HPDE6-E6E7 (cell line): Measurements from ENCODE around the gene DHX30.

Experiments used
- DNase-seq: peaks from one replicate; pipeline ENCODE4 v3.0.0; 2011; ENCODE audit warnings: missing footprints; ENCODE audit errors: extremely low spot score

DHX30 gene

DNA sequence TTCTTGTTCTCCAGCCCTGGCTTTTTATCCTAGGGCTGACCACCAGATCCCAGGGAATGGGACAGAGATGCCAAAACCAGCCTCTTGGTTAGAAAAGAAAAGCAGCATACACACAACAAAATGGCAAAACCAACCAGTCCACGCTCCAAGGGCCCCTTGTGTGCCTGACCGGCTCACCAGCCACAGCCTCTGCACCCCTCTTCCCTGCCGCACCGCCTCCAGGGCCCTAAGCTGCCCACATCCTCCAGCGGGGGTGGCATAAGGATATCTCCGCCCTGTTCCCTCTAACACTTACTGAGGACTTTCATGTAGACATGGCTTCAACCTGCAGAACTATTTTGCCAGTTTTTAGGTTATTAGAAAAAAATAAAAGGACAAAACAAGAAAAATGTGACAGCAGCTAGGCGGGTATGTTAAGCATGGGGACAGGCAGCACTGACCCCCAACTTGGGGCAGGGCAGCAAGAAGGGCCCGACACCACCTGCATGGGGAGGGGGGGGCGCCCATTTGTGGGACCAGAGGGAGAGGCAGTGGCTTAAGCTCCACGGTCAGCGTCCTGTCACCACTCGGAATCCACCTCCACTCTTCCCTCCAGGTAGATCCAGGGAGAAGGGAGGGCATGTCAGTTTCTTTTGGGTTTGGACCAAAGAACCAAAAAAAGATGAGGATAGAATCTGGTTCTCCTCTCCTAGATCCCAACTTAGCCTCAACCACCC, 49.1 kb downstream of the DHX30 start:
- no peak for DNase-seq

DNA sequence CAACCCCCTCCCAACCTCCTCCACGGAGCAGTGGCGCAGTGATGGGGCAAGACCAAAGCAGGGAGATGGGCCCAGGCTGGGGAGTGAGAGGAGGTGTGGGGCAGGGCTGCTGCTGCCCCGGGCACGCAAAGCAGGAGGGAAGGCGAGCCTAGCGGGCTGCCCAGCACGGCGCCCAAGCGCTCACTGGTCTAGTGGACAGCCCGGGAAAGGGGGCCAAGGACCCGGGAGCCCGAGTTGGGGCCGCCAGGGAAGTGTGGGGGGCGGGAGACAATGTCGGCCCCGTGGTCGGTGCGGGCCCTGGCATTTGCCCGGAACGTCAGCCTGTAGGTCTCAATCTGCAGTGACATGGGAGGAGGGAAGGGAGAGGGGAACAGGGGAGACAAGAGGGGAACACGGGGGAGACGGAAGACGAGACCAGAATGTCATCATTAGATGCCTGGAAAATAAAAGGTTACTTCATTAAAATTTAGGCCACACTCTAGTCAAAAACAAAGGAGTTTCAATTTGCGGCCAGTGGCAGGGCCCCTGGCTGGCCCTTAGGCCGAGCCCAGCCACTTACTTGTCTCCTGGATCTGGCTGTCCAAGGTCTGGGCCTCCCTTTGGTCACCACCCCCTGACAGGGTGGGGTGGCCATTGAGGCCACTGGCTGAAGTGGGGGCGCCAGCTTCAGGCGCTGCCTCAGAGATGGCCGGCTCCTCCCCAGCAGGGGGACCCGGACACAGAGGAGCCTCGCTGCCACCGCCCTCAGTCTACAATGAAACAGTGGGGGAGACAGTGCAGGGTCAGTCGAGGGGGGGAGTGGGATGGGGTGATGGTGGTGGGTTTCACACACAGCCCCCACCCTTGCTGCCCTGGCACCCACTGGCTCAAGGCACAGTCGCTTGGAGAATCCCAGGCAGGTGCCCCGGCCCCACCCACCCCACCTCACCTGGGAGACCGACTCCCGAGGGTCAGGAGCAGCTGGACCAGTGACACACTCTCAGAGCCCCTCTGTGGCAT, 50.0 kb downstream of the DHX30 start:
- DNase-seq = no peak

- DNase-seq = no peak
Observed at GRCh38 chr3:47854267-47854666, 51.3 kb downstream of the DHX30 start.

DNA sequence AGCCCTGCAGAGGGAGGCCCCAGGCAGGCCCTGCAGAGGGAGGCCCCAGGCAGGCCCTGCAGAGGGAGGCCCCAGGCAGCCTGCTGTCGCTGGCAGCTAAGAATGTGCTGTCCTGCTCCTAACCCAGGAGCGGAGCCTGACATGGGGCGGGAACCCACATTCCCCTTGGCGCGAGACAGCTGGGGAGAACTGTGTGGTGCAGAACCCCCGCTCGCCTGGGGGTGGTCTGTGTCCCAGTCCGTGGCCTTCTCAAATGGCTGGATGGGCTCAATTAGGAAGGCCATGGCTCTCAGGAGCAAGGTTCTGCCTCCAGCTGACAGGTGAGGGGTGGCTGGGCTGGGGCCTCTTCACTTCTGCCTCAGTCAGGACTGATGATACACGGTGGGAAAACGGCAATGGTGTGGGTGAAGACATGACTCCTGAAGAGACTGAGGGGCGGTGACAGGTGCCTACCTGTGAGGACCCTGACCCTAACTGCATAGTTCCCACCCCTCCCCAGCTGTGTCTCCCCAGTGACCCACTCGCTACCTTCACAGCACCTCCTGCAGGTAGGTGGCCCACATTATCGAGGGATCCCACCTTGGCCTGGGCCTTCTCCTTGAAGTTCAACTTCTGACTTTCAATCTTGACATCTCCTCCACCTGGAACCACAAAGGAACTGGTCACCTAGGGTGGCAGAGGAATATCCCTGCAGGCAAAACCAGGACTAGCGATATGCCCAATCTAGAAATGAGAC, 52.0 kb downstream of the DHX30 start:
- no peak for DNase-seq

DNA sequence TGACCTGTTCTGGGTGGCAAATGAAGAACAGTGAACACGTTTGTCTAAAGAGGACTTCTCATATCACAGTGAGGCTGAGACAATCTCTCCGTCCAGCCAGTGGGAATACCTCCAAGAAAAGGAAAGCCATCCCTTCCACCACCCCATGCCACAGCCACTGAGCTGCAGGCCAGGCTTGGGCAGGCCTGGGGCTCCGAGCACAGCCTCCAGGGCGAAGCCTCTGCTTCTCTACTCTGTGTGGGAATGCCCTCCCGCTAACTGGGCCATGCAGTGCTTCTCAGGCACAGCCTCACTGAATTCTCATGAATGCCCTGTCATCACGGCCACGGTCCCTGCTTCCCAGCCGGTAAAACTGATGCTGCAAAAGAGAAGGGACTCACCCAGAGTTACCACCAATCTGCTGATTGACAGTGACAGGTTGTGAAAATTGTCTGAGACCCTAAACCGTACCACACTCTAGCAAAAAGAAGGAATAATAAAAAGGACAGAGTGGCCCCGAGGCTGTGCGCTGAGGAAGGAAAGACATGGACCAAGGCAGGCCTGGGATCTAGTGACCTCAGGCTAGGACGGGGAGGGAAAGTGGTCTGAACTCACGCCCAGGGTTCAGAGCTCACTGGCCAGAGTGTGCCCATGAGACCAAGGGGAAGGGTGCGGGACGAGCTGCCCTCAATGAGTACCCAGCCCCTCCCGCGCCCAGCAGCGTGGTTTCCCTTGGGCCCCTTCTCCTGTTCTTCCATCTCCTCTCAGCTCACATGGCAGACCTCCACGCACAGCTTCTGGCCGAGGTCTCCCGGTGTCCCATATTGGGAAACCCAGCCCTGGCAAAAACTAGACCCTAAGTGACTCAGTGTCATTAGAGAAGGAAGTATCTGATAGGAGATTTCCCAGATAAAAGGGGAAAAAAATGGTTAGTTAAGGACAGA, 52.8 kb downstream of the DHX30 start:
- DNase-seq = no peak

DNA sequence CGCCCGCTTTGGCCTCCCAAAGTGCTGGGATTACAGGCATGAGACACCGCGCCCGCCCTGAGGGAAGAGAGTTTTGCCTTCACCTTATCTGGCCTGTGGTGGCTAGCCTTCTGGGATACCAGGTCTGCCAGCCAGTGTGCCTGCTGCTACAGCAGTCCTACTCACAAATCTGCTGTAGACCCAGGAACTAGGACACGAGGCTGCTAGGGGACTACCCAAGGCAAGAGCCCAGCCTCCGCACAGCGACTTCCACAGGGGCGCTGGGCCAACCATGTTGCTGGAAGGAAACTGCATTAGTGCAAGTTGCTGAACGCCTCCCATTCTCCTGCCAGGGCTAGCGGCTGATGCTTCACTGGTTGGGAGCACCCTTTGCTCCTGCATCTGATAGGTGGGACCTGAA, 53.7 kb downstream of the DHX30 start:
- no peak for DNase-seq

DNA sequence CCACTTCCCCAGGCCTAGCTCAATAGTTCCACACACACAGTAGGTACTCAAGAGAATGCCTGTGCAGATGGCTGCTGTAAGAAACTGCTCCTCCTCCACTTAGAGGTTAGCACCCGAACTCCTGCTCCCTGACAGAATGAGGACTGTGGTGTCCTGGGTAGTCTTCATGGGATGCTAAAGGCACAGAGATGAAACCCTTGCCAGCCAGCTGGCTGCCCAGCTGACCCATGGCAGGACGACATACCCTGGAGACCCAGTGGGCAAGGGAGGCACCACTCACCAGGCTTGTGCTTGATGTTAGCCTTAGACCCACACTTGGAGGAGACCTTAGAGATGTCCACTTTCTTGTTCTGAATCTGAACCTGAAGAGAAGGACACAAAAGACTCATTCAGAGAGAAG, 54.2 kb downstream of the DHX30 start:
- no peak for DNase-seq

DNA sequence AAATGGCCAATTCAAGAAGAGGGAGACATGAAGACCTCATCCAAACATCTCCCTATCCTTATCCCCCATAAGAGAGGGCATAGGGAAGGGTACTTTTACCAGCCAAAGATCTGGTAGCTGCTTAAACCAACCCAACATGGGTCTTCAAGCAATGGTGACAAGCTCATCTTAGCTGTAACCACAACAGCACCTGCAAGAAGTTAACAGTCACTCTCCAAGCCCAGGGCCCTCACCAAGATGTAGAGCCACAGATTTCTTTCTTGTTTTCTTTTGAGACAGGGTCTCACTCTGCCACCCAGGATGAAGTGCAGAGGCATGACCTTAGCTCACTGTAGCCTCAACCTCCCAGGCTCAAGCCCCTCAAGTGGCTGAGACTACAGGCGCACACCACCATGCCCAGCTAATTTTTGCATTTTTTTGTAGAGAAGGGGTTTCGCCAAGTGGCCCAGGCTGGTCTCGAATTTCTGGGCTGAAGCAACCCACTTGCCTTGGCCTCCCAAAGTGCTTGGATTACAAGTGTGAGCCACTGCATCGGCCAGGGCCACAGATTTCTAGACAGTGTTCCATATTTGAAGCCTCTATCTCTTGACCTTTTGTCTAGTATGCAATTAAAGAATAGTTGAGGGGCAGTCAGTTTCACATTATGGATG, 57.1 kb downstream of the DHX30 start:
- no peak for DNase-seq

DNA sequence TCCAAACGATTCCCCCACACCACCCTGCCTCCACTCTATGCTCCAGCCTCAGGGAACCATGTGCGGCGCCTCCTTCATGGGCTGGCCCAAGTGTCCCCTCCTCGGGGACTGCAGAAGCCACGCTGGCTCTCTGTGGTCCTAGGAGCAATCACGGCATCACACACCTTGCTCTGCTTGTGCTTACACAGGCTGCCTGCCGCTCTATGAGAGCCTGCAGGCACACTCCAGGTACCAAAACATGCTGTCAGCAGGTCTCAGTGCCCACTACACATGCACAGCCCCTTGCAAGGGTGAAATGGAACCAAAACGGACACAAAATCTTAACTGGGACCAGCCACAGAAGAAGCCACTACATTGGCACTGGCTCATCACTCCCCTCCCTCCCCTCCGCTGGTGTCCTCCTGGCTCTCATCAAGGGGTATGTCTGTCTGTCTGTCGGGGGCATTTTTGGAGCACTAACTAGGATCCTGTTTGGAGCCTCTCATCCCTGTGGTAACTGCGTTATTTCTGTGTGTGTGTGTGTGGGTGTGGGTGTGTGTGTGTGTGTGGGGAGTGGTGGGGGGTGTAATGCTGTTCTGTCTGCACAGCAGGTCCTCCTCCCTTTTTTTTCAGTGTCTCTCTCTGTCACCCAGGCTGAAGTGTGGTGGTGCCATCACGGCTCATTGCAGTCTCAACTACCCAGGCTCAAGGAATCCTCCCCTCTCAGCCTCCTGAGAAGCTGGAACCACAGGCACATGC, 60.6 kb downstream of the DHX30 start:
- no peak for DNase-seq

DNA sequence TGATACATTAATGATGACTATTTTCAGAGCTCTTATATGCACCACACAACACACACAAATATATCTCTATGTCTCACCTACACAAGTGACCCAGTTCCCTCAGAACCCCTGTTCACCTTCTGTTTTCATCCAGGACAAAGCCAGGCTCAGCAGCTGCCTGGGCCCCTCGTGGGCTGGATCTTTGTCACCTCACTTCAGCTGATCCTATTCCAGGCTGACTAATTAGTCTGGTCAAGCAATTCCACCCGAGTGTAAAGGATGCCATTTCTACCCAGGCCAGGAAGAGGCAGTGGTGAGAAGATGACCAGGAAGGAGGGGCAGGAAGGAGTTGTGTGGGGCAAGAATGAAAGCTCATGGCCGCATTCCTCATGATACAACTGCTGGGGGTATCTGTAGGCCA, 62.3 kb downstream of the DHX30 start:
- DNase-seq = no peak

DNA sequence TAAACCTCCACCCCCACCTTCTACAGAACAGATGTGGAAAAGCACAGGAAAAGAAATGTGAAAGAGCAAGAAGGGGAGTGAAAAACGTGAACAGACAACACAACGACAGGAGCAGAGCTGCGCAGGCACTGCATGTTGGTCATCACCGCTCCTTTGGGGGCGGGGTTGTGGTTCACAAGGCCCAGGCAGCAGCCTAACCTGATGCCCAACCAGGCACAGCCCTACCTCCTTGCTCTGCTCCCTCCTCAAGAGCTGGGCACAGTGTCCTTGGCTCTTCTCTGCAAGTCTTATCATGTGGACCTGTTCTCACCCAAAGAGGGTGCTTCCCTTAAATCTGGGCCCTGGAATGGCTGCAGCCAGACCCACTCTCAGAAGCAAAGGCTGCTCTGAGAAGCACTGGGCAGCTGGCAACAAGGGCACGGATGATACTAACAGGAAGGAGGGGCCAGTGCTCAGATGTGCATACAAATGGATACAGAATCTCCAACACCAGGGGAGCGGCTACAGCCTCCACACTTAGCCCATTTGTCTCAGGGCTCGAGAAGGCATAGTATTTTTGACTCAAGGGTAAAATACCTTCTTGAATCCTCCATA, 64.6 kb downstream of the DHX30 start:
- DNase-seq = no peak

- no peak for DNase-seq
Observed at GRCh38 chr3:47868306-47868705, 65.4 kb downstream of the DHX30 start.

DNA sequence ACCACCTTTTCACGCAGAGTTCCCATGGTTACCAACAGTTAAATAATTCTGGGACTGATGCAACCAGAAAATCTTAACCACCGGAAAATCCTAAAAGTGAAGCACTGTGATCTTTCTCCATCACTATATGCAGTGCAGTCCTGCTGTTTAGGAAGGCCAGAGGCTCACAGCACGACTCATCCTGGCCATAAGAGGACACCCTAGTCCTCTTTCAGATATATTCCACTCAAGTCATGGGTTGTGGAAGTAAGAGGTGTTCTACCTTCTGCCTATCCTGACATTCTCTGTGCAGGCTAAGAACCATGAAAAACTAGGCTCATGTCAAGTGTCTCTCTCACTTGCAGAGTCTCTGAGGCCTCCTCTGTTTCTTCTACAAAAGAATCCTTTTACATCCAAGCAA, 67.2 kb downstream of the DHX30 start:
- no peak for DNase-seq

DNA sequence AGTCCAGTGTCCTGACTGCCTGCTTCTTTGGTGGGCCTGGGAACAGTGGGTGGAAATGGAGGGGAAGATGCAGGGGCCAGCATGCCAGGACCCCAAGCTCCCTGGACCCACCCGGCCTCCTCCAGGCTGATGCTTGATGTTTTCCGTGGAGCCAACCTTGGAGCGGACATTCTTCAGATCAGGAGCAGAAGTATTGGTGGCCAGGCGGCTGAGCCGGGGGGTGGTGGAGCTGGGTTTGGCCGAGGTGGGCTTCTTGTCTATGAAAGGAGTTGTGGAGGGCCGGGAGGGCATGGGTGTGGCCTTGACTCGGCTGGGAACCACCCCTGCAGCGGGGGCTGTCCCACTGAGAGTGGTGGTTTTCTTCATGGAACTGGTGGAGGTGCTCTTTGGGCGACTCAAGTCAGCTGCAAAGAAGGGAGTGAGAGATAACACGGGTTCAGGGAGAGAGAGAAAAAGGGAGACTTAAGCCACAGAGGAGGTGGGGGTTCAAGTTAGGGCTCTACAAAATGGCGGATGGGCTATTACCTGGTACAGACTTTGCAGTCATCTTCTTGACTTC, 67.8 kb downstream of the DHX30 start:
- DNase-seq = no peak

- no peak for DNase-seq
Observed at GRCh38 chr3:47871389-47871788, 68.5 kb downstream of the DHX30 start.

DNA sequence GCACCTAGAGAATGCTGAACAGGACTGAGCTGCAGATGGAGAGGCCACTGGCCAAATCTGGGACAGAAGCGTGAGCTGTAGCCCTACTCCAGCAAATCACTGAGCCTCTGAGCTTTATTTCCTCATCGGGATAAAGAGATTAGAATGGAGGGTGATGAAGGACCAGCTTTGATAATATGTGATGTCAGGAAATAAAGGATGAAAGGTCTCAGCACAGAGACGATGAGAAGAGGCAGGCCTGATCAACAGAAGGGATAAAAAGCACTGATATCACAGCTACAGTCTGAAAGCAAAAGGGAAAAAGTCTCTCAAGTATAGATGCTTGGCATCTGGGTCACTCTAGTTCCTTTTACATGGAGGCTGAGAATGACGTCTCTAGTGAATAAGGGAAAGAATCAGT, 70.0 kb downstream of the DHX30 start:
- DNase-seq = no peak

DNA sequence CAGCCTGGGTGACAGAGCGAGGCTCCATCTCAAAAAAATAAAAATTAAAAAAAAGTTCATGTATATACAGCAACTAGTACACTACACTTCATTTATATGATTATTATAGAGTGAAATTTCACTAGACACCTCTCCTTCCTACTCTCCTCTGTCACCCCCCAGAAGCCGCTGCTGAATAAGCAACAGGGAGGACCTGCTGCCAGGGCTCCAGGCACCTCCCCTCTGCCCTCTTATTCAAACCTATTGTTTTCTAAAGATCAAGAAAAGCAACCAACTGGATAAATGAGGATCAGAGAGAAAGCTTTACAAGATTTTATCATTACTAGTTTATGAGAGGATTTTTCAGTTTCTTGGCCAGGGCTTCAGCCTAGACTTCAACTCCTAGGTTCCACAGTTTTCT, 71.5 kb downstream of the DHX30 start:
- no peak for DNase-seq

GRCh38 chr3:47874913-47875312, 72.0 kb downstream of the DHX30 start:
- DNase-seq = peak; percentile 10

- DNase-seq = no peak
Observed at GRCh38 chr3:47877290-47877689, 74.4 kb downstream of the DHX30 start.
